ENCODE results near the gene BCAN.
"Not testable (repeated sequence)": the region's sequence is repeated elsewhere in the genome, so short reads cannot be mapped to it uniquely, and the experiment has no call there.

The BCAN gene

GRCh38 chr1:156618853-156619581, 22.9 kb upstream of the BCAN start, which contains the start of gene HAPLN2:
TSS of gene HAPLN2 (plus strand) at chr1:156619415. CDS start at chr1:156623491, 4,076 bp downstream.
- peak; percentile 40 for DNase-seq

DNA sequence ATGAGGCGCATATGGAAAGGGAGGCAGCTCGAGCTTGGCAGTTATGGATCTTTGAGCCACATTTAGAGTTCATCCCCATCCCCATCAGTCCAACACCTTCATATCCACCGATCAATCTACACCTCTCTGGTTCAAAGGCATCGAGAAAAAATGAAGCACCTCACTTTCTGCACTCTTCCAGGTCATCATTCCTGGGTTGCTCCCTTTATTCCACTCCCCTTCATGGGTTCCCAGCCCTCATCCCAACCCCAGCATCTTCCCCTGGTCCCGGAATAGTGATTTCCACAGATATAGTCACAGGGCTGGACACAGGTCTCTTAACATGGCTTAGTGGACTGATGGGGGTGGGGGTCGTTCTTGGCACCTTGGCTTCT, 22.3 kb upstream of the BCAN start:
- DNase-seq = no peak

DNA sequence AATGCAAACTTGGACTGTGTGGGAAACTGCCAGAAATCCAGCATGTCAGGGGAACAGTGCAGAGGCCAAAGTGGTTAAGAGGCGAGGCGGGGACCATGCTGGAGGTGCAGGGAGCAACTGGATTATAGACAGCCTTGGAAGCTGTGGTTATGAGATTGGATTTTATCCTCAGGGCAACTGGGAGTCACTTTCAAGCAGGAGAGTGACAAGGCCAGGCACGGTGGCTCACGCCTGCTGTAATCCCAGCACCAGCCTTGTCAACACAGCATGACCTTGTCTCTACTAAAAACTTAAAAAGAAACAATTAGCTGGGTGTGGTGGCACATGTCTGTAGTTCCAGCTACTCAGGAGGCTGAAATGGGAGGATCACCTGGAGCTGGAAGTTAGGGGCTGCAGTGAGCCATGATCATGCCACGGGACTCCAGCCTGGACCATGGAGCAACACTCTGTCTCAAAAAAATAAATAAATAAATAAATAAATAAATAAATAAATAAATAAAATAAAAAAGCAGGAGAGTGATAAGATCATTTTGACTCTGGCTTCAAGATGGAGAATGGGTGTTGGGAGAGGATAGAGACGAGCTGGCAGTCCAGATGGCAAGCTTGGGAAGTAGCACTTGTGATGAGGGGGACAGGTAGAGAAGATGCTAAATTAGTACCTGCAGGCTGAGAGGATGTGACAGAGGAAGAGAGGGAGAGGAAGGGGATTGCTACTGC, 19.2 kb upstream of the BCAN start:
- no peak for DNase-seq

DNA sequence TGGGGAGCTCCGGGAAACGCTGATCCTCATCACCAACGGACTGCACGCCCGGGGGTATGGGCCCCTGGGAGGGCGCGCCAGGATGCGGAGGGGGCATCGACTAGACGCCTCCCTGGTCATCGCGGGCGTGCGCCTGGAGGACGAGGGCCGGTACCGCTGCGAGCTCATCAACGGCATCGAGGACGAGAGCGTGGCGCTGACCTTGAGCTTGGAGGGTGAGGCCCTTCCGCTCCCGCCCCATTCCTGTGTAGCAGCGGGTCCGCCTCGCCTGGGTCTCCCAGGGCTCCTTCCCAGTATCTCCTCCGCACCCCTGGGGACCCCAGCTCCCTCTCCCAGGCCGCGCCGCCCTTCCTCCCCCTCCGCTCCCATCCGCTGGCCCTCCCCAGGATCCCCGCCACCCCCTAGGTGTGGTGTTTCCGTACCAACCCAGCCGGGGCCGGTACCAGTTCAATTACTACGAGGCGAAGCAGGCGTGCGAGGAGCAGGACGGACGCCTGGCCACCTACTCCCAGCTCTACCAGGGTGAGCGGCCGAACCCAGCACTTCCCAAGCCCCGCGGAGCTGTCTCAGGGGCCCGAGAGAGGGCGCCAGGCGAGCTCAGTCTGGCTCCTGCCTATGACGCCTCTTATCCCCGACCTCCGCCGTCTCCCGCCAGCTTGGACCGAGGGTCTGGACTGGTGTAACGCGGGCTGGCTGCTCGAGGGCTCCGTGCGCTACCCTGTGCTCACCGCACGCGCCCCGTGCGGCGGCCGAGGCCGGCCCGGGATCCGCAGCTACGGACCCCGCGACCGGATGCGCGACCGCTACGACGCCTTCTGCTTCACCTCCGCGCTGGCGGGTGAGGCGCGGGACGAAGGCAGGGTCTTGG, 17.7 kb upstream of the BCAN start:
- peak; percentile 61 for DNase-seq

- DNase-seq = no peak
These were observed 17.0 kb upstream of the BCAN start for GRCh38 chr1:156624814-156625435.

DNA sequence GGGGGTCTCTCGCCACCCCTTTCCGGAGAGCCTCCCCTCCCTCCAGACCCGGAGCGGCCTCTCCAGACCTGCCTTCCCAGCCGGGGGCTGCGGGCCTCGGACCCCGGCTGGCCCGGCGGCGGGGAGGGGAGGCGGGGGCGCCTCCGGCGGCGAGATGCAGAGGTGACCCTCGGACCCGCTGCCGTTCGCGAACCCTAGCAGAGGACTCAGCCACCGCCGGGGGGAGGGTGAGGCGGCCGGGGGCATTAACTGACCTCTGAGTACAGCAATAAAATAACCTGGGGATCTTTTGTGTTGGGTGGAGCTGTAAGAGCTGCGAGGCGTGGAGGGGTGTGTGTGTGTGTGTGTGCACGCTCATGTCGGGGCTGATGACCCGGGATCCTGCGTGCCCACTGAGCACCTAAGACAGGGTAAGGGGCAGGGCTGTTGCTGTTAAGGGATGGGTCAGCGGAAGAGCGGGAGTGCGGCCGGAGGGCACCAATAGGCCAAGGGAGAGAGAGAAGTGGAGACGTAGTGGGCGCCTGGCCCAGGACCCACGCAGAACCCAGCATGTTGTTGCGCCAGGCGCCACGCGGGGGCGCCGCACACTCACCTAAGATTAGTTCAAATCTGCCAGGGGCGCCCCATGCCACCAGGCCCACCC, 16.4 kb upstream of the BCAN start:
- DNase-seq = peak; percentile 77

DNA sequence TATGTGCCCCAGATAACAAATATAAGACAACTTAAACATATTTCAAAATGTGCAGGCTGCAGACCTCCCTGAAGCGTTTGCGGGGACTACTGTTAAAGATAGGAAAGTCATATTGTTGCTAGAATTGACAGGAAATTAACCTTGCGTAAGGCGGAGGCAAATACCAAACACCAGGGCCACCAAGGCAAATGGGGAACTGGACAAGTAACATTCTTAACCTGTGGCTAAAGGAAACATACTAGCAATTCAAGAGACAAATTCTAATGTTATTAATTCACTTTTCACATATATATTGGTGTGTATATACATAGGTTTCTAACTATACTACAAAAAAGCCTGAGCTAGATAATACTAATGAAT, 15.9 kb upstream of the BCAN start:
- DNase-seq = no peak

DNA sequence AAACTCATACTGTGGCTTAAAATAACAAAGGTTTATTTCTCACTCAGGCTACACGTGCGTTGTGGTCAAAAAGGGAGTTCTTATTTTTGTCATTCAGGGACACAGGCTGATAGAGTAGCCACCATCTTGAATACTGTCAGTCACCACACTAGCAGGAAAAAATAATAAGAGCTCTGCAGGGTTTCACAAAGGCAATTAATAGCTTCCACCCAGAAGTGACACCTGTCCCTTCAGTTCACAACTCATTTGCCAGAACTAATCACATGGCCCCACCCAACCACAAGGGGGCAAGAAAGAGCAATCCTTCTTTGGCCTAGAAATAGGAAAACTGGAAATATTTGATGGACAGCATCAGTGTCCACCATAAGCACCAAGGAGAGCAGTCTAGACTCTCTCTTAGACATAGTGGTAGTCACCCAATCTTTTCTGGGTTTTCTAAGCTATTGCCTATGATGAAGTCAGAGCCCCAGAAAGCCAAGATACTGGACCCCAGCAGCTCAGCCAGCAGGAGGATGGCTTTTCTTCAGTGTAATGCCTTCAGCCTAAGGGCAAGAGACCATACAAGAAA, 14.5 kb upstream of the BCAN start:
- peak; percentile 43 for DNase-seq

DNA sequence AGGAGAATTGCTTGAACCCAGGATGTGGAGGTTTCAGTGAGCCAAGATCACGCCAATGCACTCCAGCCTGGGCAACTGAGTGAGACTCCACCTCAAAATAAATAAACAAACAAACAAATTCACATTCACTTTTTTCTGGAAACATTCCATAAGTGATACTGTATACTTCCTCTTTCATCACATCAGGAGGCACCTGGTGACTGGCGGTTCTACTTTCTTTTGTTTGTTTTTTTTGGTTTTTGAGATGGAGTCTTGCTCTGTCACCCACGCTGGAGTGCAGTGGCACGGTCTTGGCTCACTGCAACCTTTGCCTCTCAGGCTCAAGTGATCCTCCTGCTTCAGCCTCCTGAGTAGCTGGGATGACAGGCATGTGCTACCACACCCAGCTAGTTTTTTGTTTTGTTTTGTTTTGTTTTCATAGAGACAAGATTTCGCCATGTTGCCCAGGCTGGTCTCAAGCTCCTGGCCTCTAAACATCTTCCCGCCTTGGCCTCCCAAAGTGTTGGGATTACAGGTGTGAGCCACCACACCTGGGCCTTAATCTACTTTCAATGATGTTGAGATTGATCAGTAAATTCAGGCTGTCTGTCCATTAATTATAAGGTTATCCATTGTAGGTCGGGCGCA, 12.0 kb upstream of the BCAN start:
- no peak for DNase-seq

GRCh38 chr1:156631152-156631551, 10.8 kb upstream of the BCAN start:
- DNase-seq = not testable (repeated sequence)

GRCh38 chr1:156632355-156632754, 9.6 kb upstream of the BCAN start:
- DNase-seq = no peak

DNA sequence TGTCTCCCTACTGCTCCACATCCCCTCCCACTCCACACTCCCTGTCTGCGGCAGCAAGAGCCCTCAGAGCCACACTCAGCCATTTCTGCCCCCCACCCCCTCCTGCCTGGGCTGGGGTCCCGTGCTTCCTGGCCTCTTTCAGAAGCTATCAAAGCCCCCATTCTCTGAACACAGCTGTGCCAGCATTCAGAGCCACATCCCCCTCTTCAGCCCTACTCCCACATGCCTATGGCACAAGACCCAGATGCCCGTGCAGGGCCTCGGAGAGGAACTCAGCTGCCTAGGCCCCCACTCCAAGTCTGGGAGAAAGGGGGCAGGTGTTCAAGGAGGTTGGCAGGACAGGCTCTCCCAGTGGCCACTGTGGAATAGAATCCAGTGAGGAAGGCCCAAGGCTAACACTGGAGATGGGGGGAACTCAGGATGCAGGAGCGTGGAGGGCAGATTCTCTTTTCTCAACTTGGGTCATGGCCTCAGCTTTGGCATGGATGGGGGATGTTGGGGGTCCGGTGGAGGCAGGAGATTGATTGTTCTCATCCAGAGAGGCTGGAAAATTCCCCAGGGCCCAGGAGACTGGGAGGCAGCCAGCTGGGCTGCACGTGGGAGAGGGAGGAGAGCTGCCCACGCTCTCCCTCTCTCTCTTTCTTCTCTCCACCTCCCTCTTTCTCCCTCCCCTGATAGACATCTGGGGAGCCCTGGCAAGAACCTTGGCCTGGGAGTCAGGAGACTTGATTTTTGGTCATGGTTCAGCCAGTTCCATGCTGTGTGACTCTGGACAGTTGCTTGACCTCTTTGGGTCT, 3.5 kb upstream of the BCAN start:
- no peak for DNase-seq

DNA sequence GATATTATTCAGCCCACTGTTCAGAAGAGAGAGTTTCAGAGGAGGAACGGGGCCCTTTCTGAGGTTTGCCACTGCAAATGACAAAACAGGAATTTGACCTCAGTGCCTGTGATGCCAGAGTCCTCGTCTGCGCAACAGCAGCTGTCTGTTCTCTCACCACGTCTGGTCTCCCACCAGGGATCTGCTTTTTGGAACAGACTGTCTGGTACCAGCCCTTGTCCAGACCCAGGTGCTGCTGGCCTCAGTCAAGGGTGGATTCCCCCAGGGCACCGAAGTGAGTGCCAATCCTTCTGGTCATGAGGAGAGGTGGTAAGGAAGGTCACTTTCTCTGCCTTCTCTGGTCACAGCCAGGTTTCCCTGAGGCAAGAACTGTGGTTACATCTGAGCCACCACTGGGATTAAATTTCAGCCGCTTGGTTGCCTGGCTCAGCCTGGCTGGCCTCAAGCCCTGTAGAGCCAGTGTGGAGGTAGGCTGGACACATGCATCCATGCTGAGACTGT, 2.3 kb upstream of the BCAN start:
- DNase-seq = no peak

DNA sequence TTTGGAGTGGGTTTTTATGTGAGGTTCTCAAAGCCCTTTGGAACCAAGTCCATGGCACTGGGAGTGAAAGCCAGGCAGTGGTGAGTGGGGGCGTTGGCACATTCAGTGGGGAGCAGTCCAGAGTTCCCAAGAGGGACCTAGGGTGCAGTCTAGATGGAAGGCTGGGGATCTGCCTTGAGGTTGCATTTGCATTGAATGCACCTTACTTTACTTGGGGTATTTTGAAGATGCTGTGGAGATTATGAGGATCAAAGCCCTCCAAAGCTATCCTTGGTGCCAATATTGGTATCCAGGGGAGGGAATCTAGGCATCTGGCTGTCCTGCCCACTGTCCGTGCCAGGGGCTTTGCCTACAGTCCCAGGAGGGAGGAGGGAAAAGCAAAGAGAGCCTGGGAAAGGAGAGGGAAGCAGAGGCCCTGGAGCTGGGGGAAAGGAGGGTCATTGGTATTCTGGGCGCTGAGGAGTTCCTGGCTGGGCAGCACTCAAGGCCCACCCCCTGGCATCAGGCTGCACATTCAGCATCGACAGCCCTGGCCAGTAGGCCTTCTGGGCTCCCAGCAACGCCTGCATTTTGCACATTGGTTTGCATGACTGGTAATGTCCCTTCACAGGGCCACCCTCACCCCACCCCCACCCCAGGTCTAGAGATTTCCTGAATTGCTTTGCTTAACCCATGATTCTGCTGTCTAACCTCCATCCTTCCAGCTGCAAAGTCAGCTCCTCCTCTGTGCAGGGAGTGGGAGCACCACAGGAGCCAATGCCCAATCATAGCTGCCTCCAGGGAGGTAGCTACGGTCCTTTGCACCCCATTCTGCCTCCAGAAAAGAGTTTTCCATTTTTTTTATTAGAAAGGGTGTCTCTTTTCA, 843 bp upstream of the BCAN start:
- DNase-seq = no peak

DNA sequence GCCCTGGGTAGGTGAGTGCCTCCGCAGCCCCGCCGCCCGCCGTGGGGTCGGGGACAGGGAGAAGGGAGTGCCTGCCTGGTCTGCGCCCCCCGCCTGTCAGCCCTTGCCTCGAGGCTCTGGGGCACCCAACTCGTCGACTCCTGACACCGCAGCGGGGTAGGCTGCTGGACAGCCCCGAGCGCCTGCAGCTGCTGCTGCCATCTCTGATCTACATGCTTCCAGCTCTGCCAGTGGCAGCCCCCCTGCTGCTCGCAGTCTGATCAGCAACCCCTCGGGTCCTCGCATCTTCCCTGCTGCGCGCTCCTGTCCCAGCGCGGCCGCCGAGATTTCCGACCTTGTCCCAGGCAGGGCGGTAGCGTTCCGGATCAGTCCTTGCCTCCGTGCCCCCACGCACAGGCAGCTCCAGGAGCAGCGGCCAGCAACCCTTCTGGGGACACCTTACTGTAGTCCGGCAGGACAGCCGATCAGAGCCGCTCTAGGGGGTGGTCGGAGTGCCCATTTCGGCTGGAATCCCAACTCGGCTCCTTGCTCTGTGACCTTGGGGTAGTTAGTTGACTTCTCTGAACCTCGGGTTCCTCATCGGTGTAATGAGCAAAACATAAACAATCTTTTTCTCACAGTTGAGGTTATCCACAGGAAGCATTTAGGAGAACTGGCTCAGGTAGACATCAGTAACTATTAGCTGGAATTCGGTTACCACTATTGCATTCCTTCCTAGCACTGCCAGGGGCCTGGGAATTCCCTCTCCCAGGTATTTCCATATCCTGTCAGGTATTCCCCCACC, 540 bp downstream of the BCAN start:
- no peak for DNase-seq

DNA sequence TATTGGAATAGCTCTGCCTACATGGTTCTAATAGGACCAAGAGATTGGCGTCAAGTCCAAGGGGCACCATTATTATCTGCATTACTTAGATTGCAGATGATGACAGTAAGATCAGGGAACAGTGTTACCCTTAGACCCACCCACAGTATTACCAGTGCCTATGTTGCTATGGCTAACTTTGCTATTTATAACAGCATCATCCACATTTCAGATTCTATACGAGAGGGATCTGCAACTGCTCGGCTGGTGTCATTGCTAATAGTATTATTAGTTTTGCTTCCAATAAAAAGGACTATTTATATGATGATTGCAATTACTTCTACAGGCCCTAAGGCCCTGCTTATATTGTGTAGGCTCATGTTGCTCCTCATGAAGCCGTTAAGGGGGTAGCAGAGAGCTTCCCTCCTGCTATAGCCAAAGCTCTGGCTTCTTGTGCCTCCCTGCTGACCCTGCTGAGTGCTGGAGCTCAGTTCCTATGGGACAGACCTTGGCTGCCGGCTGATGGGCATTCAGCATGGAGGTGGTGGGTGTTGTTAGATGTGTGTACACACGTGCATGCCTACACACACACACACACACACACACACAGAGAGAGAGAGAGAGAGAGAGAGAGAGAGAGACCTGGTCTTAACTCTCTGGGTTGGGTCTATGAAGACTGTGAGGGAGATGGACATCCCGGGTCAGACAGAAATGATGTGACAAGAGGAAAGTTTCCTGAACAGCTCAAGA, 1.3 kb downstream of the BCAN start:
- DNase-seq = no peak

DNA sequence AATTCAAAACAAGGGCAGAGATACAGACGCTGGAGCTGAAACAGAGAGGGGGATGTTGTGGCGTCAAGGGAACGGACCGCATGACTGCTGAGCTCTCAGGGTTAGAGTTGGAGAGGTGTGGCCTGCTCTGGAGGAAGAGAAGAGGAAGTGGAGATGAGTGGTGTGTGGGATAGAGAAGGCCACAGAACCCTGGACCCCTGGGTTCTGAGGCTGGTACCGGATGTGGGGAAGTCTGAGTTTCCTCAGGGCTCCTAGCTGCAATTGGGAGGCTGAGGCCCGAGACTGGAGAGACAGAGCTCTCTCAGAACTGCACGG, 1.8 kb downstream of the BCAN start:
- peak; percentile 43 for DNase-seq

DNA sequence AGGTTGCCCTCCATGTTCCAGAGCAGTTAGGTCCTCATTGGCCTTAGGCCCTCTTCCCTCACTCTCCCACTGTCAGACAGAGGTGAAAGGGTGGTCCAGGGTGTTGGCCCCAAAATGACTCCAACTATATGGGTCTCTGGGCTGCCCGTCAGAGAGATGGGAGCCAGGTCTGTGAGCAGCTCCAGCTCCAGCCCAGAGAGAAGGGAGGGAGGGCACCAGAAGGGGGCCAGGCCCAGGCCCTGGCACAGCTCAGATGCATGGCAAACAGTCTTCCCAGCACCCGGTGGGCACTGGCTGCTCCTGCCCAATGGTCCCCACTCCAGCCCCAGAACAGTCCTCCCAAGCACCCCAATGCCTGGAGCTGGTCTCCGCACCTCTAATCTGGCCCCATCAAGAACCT, 2.2 kb downstream of the BCAN start:
- DNase-seq = no peak
